HEK293T (cell line): ENCODE results near the gene VTI1A.

ENCODE experiments used
- CTCF ChIA-PET: fragments of 350-600 bp; formaldehyde crosslinking; extraction: SDS; loops from one replicate; lab custom pipeline; 2021; ENCODE audit warnings: antibody characterized with exemption, inconsistent platforms; lab: Yijun Ruan, JAX
- POLR2A ChIA-PET: fragments of 350-600 bp; formaldehyde crosslinking; extraction: SDS; loops from one replicate; lab custom pipeline; 2020; ENCODE audit warnings: antibody characterized with exemption, inconsistent platforms; lab: Yijun Ruan, JAX
- DNase-seq: peaks from one replicate; pipeline ENCODE4 v3.0.0; 2012; ENCODE audit warnings: mixed read lengths; ENCODE audit errors: extremely low spot score
- ARNT ChIP-seq: fragments of 450-650 bp; IDR thresholded peaks from 2 replicates; pipeline ENCODE4 v1.6.1; 2017; ENCODE audit warnings: mild to moderate bottlenecking
- BHLHE40 ChIP-seq: fragments of 450-650 bp; IDR thresholded peaks from 2 replicates; pipeline ENCODE4 v1.6.1; 2016; ENCODE audit warnings: mild to moderate bottlenecking, moderate library complexity, borderline replicate concordance
- CTBP1 ChIP-seq: fragments of 450-650 bp; IDR thresholded peaks from 2 replicates; pipeline ENCODE4 v1.6.1; 2016; ENCODE audit warnings: borderline replicate concordance
- ELF4 ChIP-seq: fragments of 450-650 bp; IDR thresholded peaks from 2 replicates; pipeline ENCODE4 v1.6.1; 2017; ENCODE audit warnings: antibody characterized with exemption
- FOXA1 ChIP-seq: fragments of 450-650 bp; IDR thresholded peaks from 2 replicates; pipeline ENCODE4 v1.6.1; 2016; ENCODE audit warnings: mild to moderate bottlenecking
- FOXK2 ChIP-seq: fragments of 450-650 bp; IDR thresholded peaks from 2 replicates; pipeline ENCODE4 v1.6.1; 2016; ENCODE audit warnings: mild to moderate bottlenecking
- FOXM1 ChIP-seq: fragments of 450-650 bp; IDR thresholded peaks from 2 replicates; pipeline ENCODE4 v1.6.1; 2017; ENCODE audit warnings: mild to moderate bottlenecking, borderline replicate concordance
- HDGF ChIP-seq: fragments of 450-650 bp; IDR thresholded peaks from 2 replicates; pipeline ENCODE4 v1.6.1; 2017; ENCODE audit warnings: antibody characterized with exemption, borderline replicate concordance
- L3MBTL2 ChIP-seq: fragments of 450-650 bp; conservative IDR thresholded peaks from 2 replicates; pipeline ENCODE4 v1.6.1; 2016; ENCODE audit warnings: mild to moderate bottlenecking
- LEF1 ChIP-seq: fragments of 450-650 bp; IDR thresholded peaks from 2 replicates; pipeline ENCODE4 v1.6.1; 2017; ENCODE audit warnings: mild to moderate bottlenecking, borderline replicate concordance
- NFRKB ChIP-seq: fragments of 450-650 bp; IDR thresholded peaks from 2 replicates; pipeline ENCODE4 v1.6.1; 2016; ENCODE audit warnings: mild to moderate bottlenecking, moderate library complexity
- PKNOX1 ChIP-seq: fragments of 450-650 bp; IDR thresholded peaks from 2 replicates; pipeline ENCODE4 v1.6.1; 2016
- SP1 ChIP-seq: fragments of 450-650 bp; IDR thresholded peaks from 2 replicates; pipeline ENCODE4 v1.6.1; 2017
- SUZ12 ChIP-seq: fragments of 450-650 bp; IDR thresholded peaks from 2 replicates; pipeline ENCODE4 v1.6.1; 2016; ENCODE audit warnings: mild to moderate bottlenecking
- TARDBP ChIP-seq: fragments of 450-650 bp; IDR thresholded peaks from 2 replicates; pipeline ENCODE4 v1.6.1; 2016
- ZNF384 ChIP-seq: fragments of 450-650 bp; IDR thresholded peaks from 2 replicates; pipeline ENCODE4 v1.6.1; 2016

VTI1A gene

GRCh38 chr10:112467541-112468075 is 20.6 kb downstream of the VTI1A start:
- POLR2A ChIA-PET = no interaction called here
- CTCF ChIA-PET = no interaction called here
- no peak for DNase-seq
- TF ChIP-seq SUZ12 = no peak
- TF ChIP-seq TARDBP = no peak
- no peak for TF ChIP-seq HDGF
- no peak for TF ChIP-seq ARNT
- no peak for TF ChIP-seq FOXK2
- TF ChIP-seq CTBP1 = no peak
- TF ChIP-seq ZNF384 = no peak
- TF ChIP-seq FOXM1 = no peak
- no peak for TF ChIP-seq SP1
- TF ChIP-seq NFRKB = no peak

DNA sequence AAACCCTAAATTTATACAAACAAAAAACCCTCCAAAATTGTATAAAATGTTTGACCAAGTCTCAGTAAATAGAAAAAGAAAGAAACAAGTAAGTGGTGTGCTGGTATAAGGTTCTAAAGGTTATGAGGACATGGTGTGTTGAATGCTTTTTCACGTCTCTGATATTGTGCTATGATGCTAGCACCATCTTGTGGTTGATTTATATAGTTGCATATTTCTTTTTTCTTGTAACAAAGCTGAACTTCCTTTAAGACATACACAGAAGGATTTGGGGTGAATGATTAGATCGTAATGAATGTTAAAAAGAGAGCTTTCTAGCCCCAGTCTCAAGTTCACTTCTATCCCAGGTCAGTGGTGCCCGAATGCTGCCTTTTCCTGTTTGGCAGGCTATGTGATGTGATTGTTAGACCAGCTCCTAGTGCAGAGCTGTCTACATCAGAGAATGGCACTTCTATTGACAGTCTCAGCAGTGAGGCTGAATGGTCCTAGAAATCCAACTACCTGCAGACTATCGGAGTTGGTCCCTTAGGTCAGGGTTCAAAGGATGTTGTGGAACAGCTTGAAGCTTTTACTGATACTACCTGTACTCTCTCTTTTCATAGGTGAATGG is 25.0 kb downstream of the VTI1A start:
- no peak for TF ChIP-seq PKNOX1
- TF ChIP-seq CTBP1 = no peak
- no peak for TF ChIP-seq FOXM1
- TF ChIP-seq LEF1 = no peak
- TF ChIP-seq TARDBP = no peak
- no peak for TF ChIP-seq HDGF
- TF ChIP-seq ELF4 = no peak
- no peak for TF ChIP-seq NFRKB
- TF ChIP-seq FOXK2 = no peak
- TF ChIP-seq ZNF384 = no peak
- no peak for TF ChIP-seq L3MBTL2
- ChIA-PET POLR2A (no interaction called here), CTCF (interaction anchor here (0.6 to 1.4 kb wide), 11 partner anchors 9 to 1048 kb away, joined by 3 to 10 read pairs (median 3); no protein-coding TSS in a partner anchor)
- DNase-seq = peak; percentile 65

DNA sequence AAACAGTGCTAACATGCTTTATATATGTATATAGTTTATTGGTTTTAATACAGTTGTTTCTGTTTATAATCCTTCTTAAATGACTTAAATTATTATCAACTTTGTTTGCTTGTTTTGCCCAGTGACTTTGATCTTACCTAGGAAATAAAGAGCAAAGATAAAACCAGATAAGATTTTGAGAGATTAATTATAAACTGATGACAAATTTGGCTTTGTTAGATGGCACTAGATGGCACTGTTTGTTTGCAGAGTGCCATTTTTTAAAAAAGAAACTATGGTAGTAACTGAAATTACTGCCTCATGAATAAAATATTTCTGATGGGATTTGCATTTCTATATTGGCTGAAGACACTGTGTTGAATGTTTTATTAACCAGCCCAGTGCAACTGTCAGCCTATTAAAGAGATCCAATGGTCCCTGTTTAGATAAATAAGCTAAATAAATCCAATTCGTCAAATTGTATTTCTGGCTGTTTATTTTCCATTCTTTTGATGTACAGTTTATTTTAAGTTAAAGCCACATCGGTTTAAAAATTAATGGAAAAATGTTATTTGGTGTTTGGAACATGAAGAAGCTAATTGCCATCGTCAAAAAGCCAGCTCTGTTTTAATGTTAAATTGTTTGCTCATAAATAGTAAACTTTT is 28.7 kb downstream of the VTI1A start:
- CTCF ChIA-PET = interaction anchor here (0.9 kb wide), 1 partner anchor 1045 kb away, joined by 3 read pairs; no protein-coding TSS in a partner anchor
- no peak for DNase-seq
- POLR2A ChIA-PET = no interaction called here
- TF ChIP-seq FOXK2 (no peak), ELF4 (no peak), HDGF (no peak)

GRCh38 chr10:112481602-112482001 is 34.6 kb downstream of the VTI1A start:
- no peak for DNase-seq
- no peak for TF ChIP-seq ARNT
- no peak for TF ChIP-seq LEF1
- no peak for TF ChIP-seq ELF4
- no peak for TF ChIP-seq NFRKB
- TF ChIP-seq ZNF384 = no peak
- TF ChIP-seq TARDBP = no peak
- no peak for TF ChIP-seq PKNOX1
- TF ChIP-seq FOXK2 = no peak
- TF ChIP-seq L3MBTL2 = no peak
- no peak for TF ChIP-seq BHLHE40
- no peak for TF ChIP-seq FOXM1
- no peak for TF ChIP-seq FOXA1
- no peak for TF ChIP-seq HDGF
- no peak for TF ChIP-seq SUZ12
- TF ChIP-seq SP1 = no peak
- TF ChIP-seq CTBP1 = no peak
- ChIA-PET CTCF (interaction anchor here (0.6 kb wide), 1 partner anchor 1572 kb away, joined by 3 read pairs; no protein-coding TSS in a partner anchor), POLR2A (no interaction called here)

DNA sequence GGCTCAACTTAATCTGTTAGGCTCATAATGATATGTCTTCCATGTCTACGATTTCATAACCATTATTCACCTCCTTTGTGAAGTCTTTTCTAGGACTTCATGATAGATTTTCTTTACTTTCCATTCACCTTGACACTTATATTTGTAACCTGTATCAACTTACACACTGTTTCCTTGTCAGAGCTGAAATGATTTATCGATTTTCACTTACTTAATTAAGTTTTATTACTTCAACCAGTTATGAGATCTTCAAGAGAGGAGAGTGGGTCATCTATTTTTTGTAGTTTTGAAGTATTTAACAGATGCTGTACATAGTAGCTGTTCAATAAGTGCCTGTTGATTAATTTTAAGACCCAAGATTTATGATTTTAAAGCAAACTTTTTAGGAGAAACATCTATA is 37.4 kb downstream of the VTI1A start:
- TF ChIP-seq CTBP1 (no peak), PKNOX1 (peak; percentile 90)
- ChIA-PET POLR2A (no interaction called here), CTCF (no interaction called here)
- DNase-seq = no peak

DNA sequence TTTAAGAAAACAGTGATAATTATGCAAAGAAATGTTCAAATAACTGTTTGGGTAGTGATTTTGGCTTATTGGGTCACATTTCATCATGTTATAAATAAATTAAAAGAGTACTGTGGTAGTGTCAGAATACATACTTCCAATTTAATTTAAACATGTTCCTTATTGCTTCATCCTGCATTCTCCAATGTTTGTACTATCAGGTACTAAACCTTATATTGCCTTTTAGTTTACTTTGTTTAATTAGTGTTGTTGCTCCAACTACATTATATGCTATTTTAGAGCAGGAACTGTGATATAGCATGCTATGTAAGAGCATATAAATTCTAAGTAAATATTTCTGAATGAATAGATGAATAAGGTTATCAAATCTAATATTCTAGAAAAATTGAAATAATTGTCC is 40.9 kb downstream of the VTI1A start:
- ChIA-PET CTCF (no interaction called here), POLR2A (no interaction called here)
- TF ChIP-seq LEF1 = no peak
- TF ChIP-seq BHLHE40 = no peak
- TF ChIP-seq HDGF = no peak
- no peak for TF ChIP-seq L3MBTL2
- no peak for TF ChIP-seq ARNT
- TF ChIP-seq NFRKB = no peak
- TF ChIP-seq ZNF384 = no peak
- no peak for TF ChIP-seq PKNOX1
- TF ChIP-seq SP1 = no peak
- DNase-seq = no peak
